GM12891 (cell line): ENCODE data around the gene EBF3.

Experiments used
- PAX5 ChIP-seq: IDR thresholded peaks from 2 replicates; pipeline ENCODE4 v1.6.1; 2011; ENCODE audit warnings: low read length, moderate library complexity, mild to moderate bottlenecking; ENCODE audit not compliant: insufficient read depth, severe bottlenecking
- POLR2A ChIP-seq: IDR thresholded peaks from 2 replicates; pipeline ENCODE4 v1.6.1; 2011; ENCODE audit warnings: low read depth, low read length, control low read depth
- POLR2AphosphoS5 ChIP-seq: IDR thresholded peaks from 2 replicates; pipeline ENCODE4 v1.6.1; 2011; ENCODE audit warnings: low read depth, low read length, control low read depth
- SPI1 ChIP-seq: IDR thresholded peaks from 2 replicates; pipeline ENCODE4 v1.6.1; 2011; ENCODE audit warnings: low read depth, low read length, control low read depth
- TAF1 ChIP-seq: IDR thresholded peaks from 2 replicates; pipeline ENCODE4 v1.6.1; 2011; ENCODE audit warnings: low read depth, low read length, control low read depth

DNA sequence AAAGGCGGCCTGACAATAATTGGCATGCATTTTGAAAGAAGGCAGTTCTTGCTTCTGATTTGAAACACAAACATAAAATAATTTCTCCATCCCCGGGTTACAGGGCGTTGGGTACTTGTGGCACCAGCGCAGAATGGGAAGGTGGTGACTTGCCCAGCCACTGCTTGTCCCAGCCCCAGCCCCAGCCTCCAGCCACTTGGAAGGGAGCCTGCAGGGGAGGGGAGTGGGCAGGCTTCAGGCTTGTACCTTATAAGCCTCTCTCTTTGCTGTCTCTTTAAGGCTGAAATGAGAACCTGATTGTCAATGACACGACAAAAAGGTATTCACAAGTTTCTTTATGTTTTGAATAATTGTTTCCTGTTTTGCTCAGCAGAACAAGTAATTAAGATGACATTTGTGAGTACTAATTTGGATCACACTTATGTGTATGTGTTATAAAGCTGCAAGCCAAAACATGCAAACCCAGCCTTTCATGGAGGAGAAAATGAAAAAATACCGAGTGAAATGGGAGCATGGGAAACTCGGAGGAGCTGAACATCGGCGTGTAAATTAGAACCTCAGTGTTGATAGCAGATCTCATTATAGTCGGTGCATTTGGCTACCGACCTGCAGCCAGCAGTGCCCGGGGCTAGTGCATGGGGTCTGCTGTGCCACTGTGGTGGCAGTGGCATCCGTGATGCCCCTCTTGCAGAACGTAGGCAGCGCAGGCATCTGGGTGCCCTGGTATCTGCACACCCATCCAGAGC is 129.9 kb downstream of the EBF3 start:
- TF ChIP-seq POLR2AphosphoS5, result no peak
- no peak for TF ChIP-seq PAX5
- no peak for TF ChIP-seq POLR2A
- TF ChIP-seq SPI1, result no peak
- TF ChIP-seq TAF1, result no peak
